Lung (tissue), 12 donors: ENCODE data around the gene ADH1B. TPM values are rescaled to one million over a fixed set of nuclear protein-coding genes. Genes with fewer than 3 reads are reported as not detected.

Source experiments
- ATAC-seq: fragments of 200-7000 bp; cut with Tn5 transposase; one replicate; pipeline ENCODE4 v1.9.1; 2020; ENCODE audit warnings: moderate number of reproducible peaks; ENCODE audit not compliant: insufficient read depth, low FRiP score
- DNase-seq, 3 donors: peaks; one replicate each; pipeline ENCODE4 v3.0.0-alpha.2; 2013 to 2017
- H3K27ac ChIP-seq, 2 donors: one replicate each; pipeline ENCODE4 v1.5.1; 2013; ENCODE audit warnings: mild to moderate bottlenecking in 2 of 2, moderate library complexity in 2 of 2, control low read depth in 1 of 2, inconsistent platforms in 1 of 2, low read depth in 1 of 2, low read length in 1 of 2
- H3K27me3 ChIP-seq, 3 donors: one replicate each; pipeline ENCODE4 v1.5.1; 2013; ENCODE audit warnings: low read length in 2 of 3; ENCODE audit not compliant: control insufficient read depth in 3 of 3, insufficient read depth in 3 of 3
- H3K36me3 ChIP-seq, 4 donors: one replicate each; pipeline ENCODE4 v1.5.1; 2013; ENCODE audit warnings: low read length in 4 of 4, mild to moderate bottlenecking in 1 of 4, moderate library complexity in 1 of 4; ENCODE audit not compliant: control insufficient read depth in 4 of 4, insufficient read depth in 4 of 4
- H3K4me1 ChIP-seq, 5 donors: one replicate each; pipeline ENCODE4 v1.5.1; 2013; ENCODE audit warnings: low read length in 5 of 5, mild to moderate bottlenecking in 2 of 5, moderate library complexity in 1 of 5; ENCODE audit not compliant: control insufficient read depth in 5 of 5, insufficient read depth in 5 of 5
- H3K4me3 ChIP-seq: one replicate; pipeline ENCODE4 v1.5.1; 2013; ENCODE audit warnings: mild to moderate bottlenecking, control low read depth, moderate library complexity
- H3K9ac ChIP-seq, 2 donors: one replicate each; pipeline ENCODE4 v1.5.1; 2013; ENCODE audit warnings: low read length in 2 of 2, control low read depth in 1 of 2; ENCODE audit not compliant: insufficient read depth in 1 of 2
- H3K9me3 ChIP-seq, 4 donors: one replicate each; pipeline ENCODE4 v1.5.1; 2013; ENCODE audit warnings: low read length in 3 of 4, mild to moderate bottlenecking in 1 of 4, moderate library complexity in 1 of 4; ENCODE audit not compliant: control insufficient read depth in 4 of 4, insufficient read depth in 3 of 4
- CTCF ChIP-seq: IDR thresholded peaks from 2 replicates; pipeline ENCODE4 v1.5.1; 2012; ENCODE audit warnings: mild to moderate bottlenecking; ENCODE audit errors: control extremely low read depth, extremely low read depth
- WGBS, 2 donors: extraction: QIAGEN DNeasy Blood & Tissue Kit; methylation state at CpG; one replicate each; pipeline ENCODE4 v1.1.7; 2013; 5-methylcytosine and 5-hydroxymethylcytosine counted together
- polyA plus RNA-seq, 2 donors: library from polyadenylated mRNA; stranded (reverse); fragments of 200-250 nt; gene quantifications; one replicate each; pipeline ENCODE4 v1.2.1, GENCODE V29; 2013
- total RNA-seq, 2 donors: library from RNA; depleted of rRNA in 1 of 2; stranded (reverse); fragments of >200 nt in 1 of 2; gene quantifications; one replicate each; pipeline ENCODE4 v1.2.1, GENCODE V29; 2014 to 2021
- donor health status: control.
- donor health status: control.
- donor health status: Bipolar disorder and iron deficiency.
- donor health status: healthy.
- donor health status: DM: yes; HTN: yes; CAD: no.

ADH1B gene
- total and polyA plus RNA-seq, 4 donors = 106 to 1,115 (median 275) TPM

GRCh38 chr4:99301376-99302164 is 19.6 kb downstream of the ADH1B start:
- Histone ChIP-seq H3K27me3 (no peaks in the 10 kb centered on the region), H3K9me3 (peaks cover 0 to 15% (median 0%) of the 10 kb centered on the region in 4 donors), H3K36me3 (no peaks in the 10 kb centered on the region), H3K9ac (no peak overlapping the region), H3K4me1 (peaks cover 0 to 26% (median 0%) of the 10 kb centered on the region in 5 donors), H3K4me3 (no peak overlapping the region), H3K27ac (no peak overlapping the region)
- ATAC-seq = no peak
- WGBS, 2 donors = 85% methylated on average over 7 of the region's 7 CpGs
- no peak for DNase-seq
- TF ChIP-seq CTCF = no peak

GRCh38 chr4:99300934-99301333 is 20.3 kb downstream of the ADH1B start:
- H3K9me3 ChIP-seq = peaks cover 0 to 16% (median 0%) of the 10 kb centered on the region in 4 donors
- peak; percentile 67 for ATAC-seq
- peak; percentile 97 to 100 (median 100) for DNase-seq
- H3K36me3 ChIP-seq = no peaks in the 10 kb centered on the region
- WGBS, 2 donors = 40 to 69% methylated on average over 4 of the region's 4 CpGs
- TF ChIP-seq CTCF = no peak
- peaks cover 0 to 26% (median 0%) of the 10 kb centered on the region in 5 donors for H3K4me1 ChIP-seq
- no peak overlapping the region for H3K4me3 ChIP-seq
- H3K9ac ChIP-seq = no peak overlapping the region
- no peak overlapping the region for H3K27ac ChIP-seq
- no peaks in the 10 kb centered on the region for H3K27me3 ChIP-seq

GRCh38 chr4:99293357-99293756 is 27.8 kb downstream of the ADH1B start:
- H3K27ac ChIP-seq = no peak overlapping the region
- H3K4me3 ChIP-seq = no peak overlapping the region
- DNase-seq (no peak), ATAC-seq (no peak)
- H3K9ac ChIP-seq = no peak overlapping the region
- peaks cover 0 to under 1% (median 0%) of the 10 kb centered on the region in 5 donors for H3K4me1 ChIP-seq
- 87 to 91% methylated on average over 5 of the region's 5 CpGs for WGBS, 2 donors
- H3K36me3 ChIP-seq = peaks cover 0 to 12% (median 5%) of the 10 kb centered on the region in 4 donors
- peaks cover 0 to 14% (median 7%) of the 10 kb centered on the region in 4 donors for H3K9me3 ChIP-seq
- no peak for TF ChIP-seq CTCF
- no peaks in the 10 kb centered on the region for H3K27me3 ChIP-seq
